Upper lobe of right lung (tissue), 1 donor: Measurements from ENCODE around the gene NISCH. TPM values are rescaled to one million over a fixed set of nuclear protein-coding genes. Genes with fewer than 3 reads are reported as not detected.

ENCODE experiments used
- ATAC-seq: fragments of 200-7000 bp; cut with Tn5 transposase; one replicate; pipeline ENCODE4 v1.9.1; 2020; ENCODE audit warnings: mild to moderate bottlenecking, moderate library complexity
- DNase-seq: peaks from one replicate; pipeline ENCODE4 v3.0.0-alpha.2; 2020
- H3K27ac ChIP-seq: fragments of 200-600 bp; one replicate; pipeline ENCODE4 v1.8.0; 2022
- H3K27me3 ChIP-seq: fragments of 200-600 bp; one replicate; pipeline ENCODE4 v1.8.0; 2022; ENCODE audit warnings: mild to moderate bottlenecking
- H3K36me3 ChIP-seq: fragments of 200-600 bp; one replicate; pipeline ENCODE4 v1.8.0; 2022
- H3K4me1 ChIP-seq: fragments of 200-600 bp; one replicate; pipeline ENCODE4 v1.8.0; 2022
- H3K4me3 ChIP-seq: fragments of 200-600 bp; one replicate; pipeline ENCODE4 v1.8.0; 2022; ENCODE audit warnings: mild to moderate bottlenecking
- H3K9me3 ChIP-seq: fragments of 200-600 bp; one replicate; pipeline ENCODE4 v1.8.0; 2022
- intact Hi-C: fragments of 100-400 bp; cut with DNase I; formaldehyde crosslinking; loops from one replicate; pipeline ENCODE4 v1.11.0; 2022
- total RNA-seq: library from RNA; stranded (reverse); fragmentation: NEBNext Ultra II Directional; extraction: Animal tissue kit (Norgen Biotek cat#: 25700); gene quantifications from one replicate; pipeline ENCODE4 v1.2.1, GENCODE V29; 2021
- TF ChIP-seq, protein P1 (sequence below): fragments of 200-600 bp; IDR thresholded peaks from one replicate; pipeline ENCODE4 v1.8.0; 2022; ENCODE audit warnings: antibody characterized with exemption
- donor health status: DM: no; HTN: yes; CAD: no; lungs with severe emphysema.

The NISCH gene
- total RNA-seq, 1 donor from 2014 or later: 94.6 TPM

DNA sequence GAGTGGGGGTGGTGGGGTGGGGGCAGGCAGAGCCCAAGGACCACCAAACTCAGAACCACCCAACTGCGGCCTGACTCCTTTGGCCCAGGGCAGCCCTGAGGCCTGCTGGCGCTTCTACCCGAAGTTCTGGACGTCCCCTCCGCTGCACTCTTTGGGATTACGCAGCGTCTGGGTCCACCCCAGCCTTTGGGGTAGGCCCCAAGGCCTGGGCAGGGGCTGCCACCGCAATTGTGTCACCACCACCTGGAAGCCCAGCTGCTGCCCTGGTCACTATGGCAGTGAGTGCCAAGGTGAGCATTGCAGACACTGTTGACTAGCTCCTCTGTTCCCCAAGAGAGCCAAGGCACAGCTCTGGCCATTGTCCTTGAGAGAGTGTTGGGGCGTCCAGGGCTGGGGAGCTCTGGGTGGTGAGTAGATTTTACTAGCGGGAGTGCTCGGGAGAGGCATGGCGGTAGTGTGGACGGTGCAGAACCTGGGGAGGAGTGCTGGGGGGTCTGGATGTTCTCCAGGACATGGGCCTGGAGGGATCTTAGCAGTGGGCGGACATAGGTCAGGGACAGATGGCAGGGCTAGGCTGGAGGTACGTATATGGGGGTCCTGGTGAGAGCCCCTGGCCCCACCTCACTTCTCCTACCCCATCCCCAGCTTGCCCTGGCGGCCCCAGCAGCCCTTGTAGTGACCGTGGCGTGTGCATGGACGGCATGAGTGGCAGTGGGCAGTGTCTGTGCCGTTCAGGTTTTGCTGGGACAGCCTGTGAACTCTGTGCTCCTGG, 65.5 kb downstream of the NISCH start:
- TF ChIP-seq, protein P1, sequence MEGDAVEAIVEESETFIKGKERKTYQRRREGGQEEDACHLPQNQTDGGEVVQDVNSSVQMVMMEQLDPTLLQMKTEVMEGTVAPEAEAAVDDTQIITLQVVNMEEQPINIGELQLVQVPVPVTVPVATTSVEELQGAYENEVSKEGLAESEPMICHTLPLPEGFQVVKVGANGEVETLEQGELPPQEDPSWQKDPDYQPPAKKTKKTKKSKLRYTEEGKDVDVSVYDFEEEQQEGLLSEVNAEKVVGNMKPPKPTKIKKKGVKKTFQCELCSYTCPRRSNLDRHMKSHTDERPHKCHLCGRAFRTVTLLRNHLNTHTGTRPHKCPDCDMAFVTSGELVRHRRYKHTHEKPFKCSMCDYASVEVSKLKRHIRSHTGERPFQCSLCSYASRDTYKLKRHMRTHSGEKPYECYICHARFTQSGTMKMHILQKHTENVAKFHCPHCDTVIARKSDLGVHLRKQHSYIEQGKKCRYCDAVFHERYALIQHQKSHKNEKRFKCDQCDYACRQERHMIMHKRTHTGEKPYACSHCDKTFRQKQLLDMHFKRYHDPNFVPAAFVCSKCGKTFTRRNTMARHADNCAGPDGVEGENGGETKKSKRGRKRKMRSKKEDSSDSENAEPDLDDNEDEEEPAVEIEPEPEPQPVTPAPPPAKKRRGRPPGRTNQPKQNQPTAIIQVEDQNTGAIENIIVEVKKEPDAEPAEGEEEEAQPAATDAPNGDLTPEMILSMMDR: no peak
- Histone ChIP-seq H3K9me3 (no peaks in the 10 kb centered on the region), H3K27ac (no peak overlapping the region), H3K4me1 (peaks cover 16% of the 10 kb centered on the region), H3K27me3 (no peaks in the 10 kb centered on the region), H3K36me3 (peaks cover 17% of the 10 kb centered on the region), H3K4me3 (no peak overlapping the region)
- ATAC-seq: no peak
- DNase-seq: no peak
- intact Hi-C loops: loop anchor here (10.0 kb wide), 1 partner anchor 46 kb away; no protein-coding TSS in a partner anchor

DNA sequence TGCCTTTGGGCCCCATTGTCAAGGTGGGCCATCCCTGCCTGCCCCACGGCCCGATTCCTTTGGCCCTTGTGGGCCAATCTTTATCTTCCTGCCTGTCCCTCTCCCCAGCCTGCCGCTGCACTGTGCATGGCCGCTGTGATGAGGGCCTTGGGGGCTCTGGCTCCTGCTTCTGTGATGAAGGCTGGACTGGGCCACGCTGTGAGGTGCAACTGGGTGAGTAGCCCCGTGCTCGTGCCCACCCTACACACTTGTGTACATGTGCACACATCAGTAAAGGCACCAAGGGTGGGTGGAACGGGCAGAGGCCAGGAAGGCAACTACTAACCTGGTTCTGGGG, 66.1 kb downstream of the NISCH start:
- intact Hi-C loops: loop anchor here (10.0 kb wide), 1 partner anchor 47 kb away; no protein-coding TSS in a partner anchor
- Histone ChIP-seq H3K9me3 (no peaks in the 10 kb centered on the region), H3K27ac (no peak overlapping the region), H3K27me3 (no peaks in the 10 kb centered on the region), H3K4me1 (peaks cover 21% of the 10 kb centered on the region), H3K4me3 (no peak overlapping the region), H3K36me3 (peaks cover 17% of the 10 kb centered on the region)
- ATAC-seq (no peak), DNase-seq (no peak)
- TF ChIP-seq, protein P1: no peak

DNA sequence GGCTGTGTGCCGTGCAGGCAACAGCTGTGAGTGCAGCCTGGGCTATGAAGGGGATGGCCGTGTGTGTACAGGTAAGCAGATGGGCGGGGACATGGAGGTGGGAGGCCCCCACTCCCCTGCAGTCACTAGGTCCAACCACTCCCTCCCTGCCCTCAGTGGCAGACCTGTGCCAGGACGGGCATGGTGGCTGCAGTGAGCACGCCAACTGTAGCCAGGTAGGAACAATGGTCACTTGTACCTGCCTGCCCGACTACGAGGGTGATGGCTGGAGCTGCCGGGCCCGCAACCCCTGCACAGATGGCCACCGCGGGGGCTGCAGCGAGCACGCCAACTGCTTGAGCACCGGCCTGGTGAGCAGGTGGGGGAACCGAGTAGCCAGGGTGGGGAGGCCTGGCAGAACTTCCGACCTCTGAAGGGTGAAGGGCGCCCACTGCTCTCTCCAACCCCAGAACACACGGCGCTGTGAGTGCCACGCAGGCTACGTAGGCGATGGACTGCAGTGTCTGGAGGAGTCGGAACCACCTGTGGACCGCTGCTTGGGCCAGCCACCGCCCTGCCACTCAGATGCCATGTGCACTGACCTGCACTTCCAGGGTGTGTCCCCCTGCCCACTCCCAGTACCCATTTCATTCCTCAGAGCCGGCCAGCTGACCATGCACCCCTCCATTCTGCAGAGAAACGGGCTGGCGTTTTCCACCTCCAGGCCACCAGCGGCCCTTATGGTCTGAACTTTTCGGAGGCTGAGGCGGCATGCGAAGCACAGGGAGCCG, 66.7 kb downstream of the NISCH start:
- Histone ChIP-seq H3K36me3 (peaks cover 17% of the 10 kb centered on the region), H3K27ac (no peak overlapping the region), H3K9me3 (no peaks in the 10 kb centered on the region), H3K4me3 (no peak overlapping the region), H3K27me3 (no peaks in the 10 kb centered on the region), H3K4me1 (peaks cover 27% of the 10 kb centered on the region)
- DNase-seq (no peak), ATAC-seq (no peak)
- intact Hi-C loops: loop anchor here (10.0 kb wide), 1 partner anchor 47 kb away; no protein-coding TSS in a partner anchor
- TF ChIP-seq, protein P1: no peak

DNA sequence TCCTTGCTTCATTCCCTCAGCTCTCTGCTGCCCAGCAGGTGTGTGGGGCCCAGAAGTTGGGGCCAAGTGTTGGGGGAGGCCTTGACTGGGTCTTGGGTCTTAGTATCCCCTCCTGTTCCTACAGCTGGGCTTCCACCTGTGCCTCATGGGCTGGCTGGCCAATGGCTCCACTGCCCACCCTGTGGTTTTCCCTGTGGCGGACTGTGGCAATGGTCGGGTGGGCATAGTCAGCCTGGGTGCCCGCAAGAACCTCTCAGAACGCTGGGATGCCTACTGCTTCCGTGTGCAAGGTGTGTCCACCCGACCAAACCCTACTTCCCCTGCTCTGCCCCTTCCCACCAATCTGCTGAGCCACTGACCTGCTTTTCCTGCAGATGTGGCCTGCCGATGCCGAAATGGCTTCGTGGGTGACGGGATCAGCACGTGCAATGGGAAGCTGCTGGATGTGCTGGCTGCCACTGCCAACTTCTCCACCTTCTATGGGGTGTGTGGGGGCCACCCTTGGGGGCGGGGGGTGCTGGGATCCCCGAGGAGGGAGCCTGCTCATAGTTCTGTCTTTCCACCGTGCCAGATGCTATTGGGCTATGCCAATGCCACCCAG, 67.3 kb downstream of the NISCH start:
- Histone ChIP-seq H3K27ac (no peak overlapping the region), H3K27me3 (no peaks in the 10 kb centered on the region), H3K4me1 (peaks cover 34% of the 10 kb centered on the region), H3K4me3 (no peak overlapping the region), H3K9me3 (no peaks in the 10 kb centered on the region), H3K36me3 (peaks cover 24% of the 10 kb centered on the region)
- intact Hi-C loops: loop anchor here (10.0 kb wide), 1 partner anchor 48 kb away; no protein-coding TSS in a partner anchor
- DNase-seq: peak; percentile 52
- no peak for ATAC-seq
- TF ChIP-seq, protein P1: no peak

DNA sequence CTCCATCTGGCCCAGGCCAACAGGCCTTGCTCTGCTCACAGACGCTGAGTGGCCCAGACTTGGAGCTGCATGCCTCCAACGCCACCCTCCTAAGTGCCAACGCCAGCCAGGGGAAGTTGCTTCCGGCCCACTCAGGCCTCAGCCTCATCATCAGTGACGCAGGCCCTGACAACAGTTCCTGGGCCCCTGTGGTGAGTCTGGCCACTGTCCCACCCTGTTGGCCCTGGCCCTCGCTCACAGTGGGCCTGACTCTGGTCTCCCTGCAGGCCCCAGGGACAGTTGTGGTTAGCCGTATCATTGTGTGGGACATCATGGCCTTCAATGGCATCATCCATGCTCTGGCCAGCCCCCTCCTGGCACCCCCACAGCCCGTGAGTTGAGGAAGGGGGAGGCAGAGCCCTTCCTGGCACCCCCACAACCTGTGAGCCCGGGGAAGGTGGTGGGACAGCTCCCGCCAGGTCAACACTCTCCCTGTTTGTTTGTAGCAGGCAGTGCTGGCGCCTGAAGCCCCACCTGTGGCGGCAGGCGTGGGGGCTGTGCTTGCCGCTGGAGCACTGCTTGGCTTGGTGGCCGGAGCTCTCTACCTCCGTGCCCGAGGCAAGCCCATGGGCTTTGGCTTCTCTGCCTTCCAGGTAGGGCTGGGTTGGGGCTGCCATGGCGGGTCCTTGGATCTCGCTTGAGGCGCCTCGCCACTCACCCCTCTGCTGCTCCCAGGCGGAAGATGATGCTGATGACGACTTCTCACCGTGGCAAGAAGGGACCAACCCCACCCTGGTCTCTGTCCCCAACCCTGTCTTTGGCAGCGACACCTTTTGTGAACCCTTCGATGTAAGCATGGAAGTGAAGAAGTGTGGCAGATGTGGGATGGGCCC, 68.2 kb downstream of the NISCH start:
- DNase-seq (peak; percentile 61), ATAC-seq (no peak)
- peaks cover 28% of the 10 kb centered on the region for H3K36me3 ChIP-seq
- TF ChIP-seq, protein P1: no peak
- H3K27me3 ChIP-seq: no peaks in the 10 kb centered on the region
- intact Hi-C loops: loop anchor here (10.0 kb wide), 1 partner anchor 49 kb away; no protein-coding TSS in a partner anchor
- H3K27ac ChIP-seq: no peak overlapping the region
- H3K4me1 ChIP-seq: peaks cover 36% of the 10 kb centered on the region
- H3K9me3 ChIP-seq: no peaks in the 10 kb centered on the region
- no peak overlapping the region for H3K4me3 ChIP-seq
